K562 (cell line): Measurements from ENCODE around the gene SIRT2. TPM values are rescaled to one million over a fixed set of nuclear protein-coding genes. Genes with fewer than 3 reads are reported as not detected.
A peak's percentile ranks its signal among the peaks of the same experiment; 100 is the strongest.

Experiments used
- ATAC-seq: fragments of 200-7000 bp; cut with Tn5 transposase; 3 replicates; pipeline ENCODE4 v1.9.1; 2020; ENCODE audit warnings: moderate library complexity
- BruUV-seq: library from RNA; stranded (reverse); fragments of 400-500 nt; replicated peaks from 2 replicates; lab custom pipeline; 2021; lab: Mats Ljungman, UMichigan
- CTCF ChIA-PET: fragments of 300-600 bp; formaldehyde crosslinking; extraction: SDS; loops from one replicate; lab custom pipeline; 2021; ENCODE audit warnings: low intra/inter-chr PET ratio; lab: Yijun Ruan, JAX
- POLR2A ChIA-PET: fragments of 300-600, 350-650 bp; sonication (Branson Sonifier 250); formaldehyde crosslinking; extraction: SDS; loops from one replicate; lab custom pipeline; 2021; ENCODE audit warnings: antibody characterized with exemption, inconsistent platforms; lab: Yijun Ruan, JAX
- DNase-seq, 4 experiments: peaks; one replicate each; pipeline versions ENCODE4 v3.0.0 to v3.0.0-alpha.2; 2011 to 2018; ENCODE audit warnings: low spot score in 3 of 4, mixed read lengths in 3 of 4; ENCODE audit errors: extremely low read depth in 1 of 4
- FAIRE-seq: peaks from 2 replicates; lab custom pipeline; 2011; peaks lifted over from hg19 to GRCh38; lab: Jason Lieb, UNC
- H2AFZ ChIP-seq: 2 replicates; pipeline ENCODE4 v1.6.0; 2011; ENCODE audit warnings: low read depth, low read length, control low read depth, inconsistent platforms
- H3K27ac ChIP-seq: fragments of 200-600 bp; 3 replicates; pipeline ENCODE4 v1.8.0; 2011; ENCODE audit warnings: low read depth, mild to moderate bottlenecking, control low read depth, inconsistent platforms, low read length, moderate library complexity, mixed read lengths; ENCODE audit errors: extremely low read depth
- H3K27me3 ChIP-seq, 2 experiments: fragments of 300-600 bp in 1 of 2; 2 replicates in 1 of 2; 3 replicates in 1 of 2; pipeline versions ENCODE4 v1.6.0 to v1.8.0; 2011; ENCODE audit warnings: inconsistent platforms in 2 of 2, low read length in 2 of 2, mild to moderate bottlenecking in 1 of 2, mixed read lengths in 1 of 2, moderate library complexity in 1 of 2; ENCODE audit not compliant: control insufficient read depth in 2 of 2, insufficient read depth in 2 of 2
- H3K36me3 ChIP-seq: fragments of 300-600 bp; 3 replicates; pipeline ENCODE4 v1.8.0; 2011; ENCODE audit warnings: mild to moderate bottlenecking, low read length, inconsistent platforms; ENCODE audit not compliant: control insufficient read depth, insufficient read depth
- H3K4me1 ChIP-seq, 2 experiments: fragments of 200-600 bp in 1 of 2; replicated peaks in 1 of 2; 2 replicates in 1 of 2; 3 replicates in 1 of 2; pipeline versions ENCODE4 v1.5.1 to v1.8.0; 2011; ENCODE audit warnings: inconsistent platforms in 2 of 2, low read length in 2 of 2, mild to moderate bottlenecking in 1 of 2, mixed read lengths in 1 of 2, moderate library complexity in 1 of 2; ENCODE audit not compliant: control insufficient read depth in 2 of 2, insufficient read depth in 2 of 2
- H3K4me2 ChIP-seq: 2 replicates; pipeline ENCODE4 v1.6.1; 2011; ENCODE audit warnings: low read length, control low read depth, inconsistent platforms, mixed read lengths; ENCODE audit not compliant: insufficient read depth
- H3K4me3 ChIP-seq: fragments of 200-600 bp; sonication (generic), shearing (Covaris generic); 2 replicates; pipeline ENCODE4 v1.5.1; 2016; ENCODE audit warnings: control low read depth, inconsistent platforms
- H3K79me2 ChIP-seq: fragments of 200-600 bp; 3 replicates; pipeline ENCODE4 v1.8.0; 2011; ENCODE audit warnings: low read length, inconsistent platforms; ENCODE audit not compliant: control insufficient read depth, insufficient read depth
- H3K9ac ChIP-seq, 2 experiments: 2 replicates each; pipeline versions ENCODE4 v1.6.0 to v1.6.1; 2011; ENCODE audit warnings: low read depth in 2 of 2, low read length in 2 of 2, control low read depth in 1 of 2, inconsistent platforms in 1 of 2, mild to moderate bottlenecking in 1 of 2, mixed read lengths in 1 of 2; ENCODE audit not compliant: insufficient read depth in 1 of 2
- H3K9me1 ChIP-seq: one replicate; pipeline ENCODE4 v1.6.0; 2011; ENCODE audit warnings: inconsistent platforms, mild to moderate bottlenecking, low read length, moderate library complexity; ENCODE audit not compliant: control insufficient read depth, insufficient read depth
- H3K9me3 ChIP-seq: replicated peaks from 2 replicates; pipeline ENCODE4 v1.5.1; 2011; ENCODE audit warnings: low read depth, low read length, inconsistent platforms; ENCODE audit not compliant: control insufficient read depth, insufficient read depth
- H4K20me1 ChIP-seq: replicated peaks from 2 replicates; pipeline ENCODE4 v1.6.1; 2011; ENCODE audit warnings: low read length, inconsistent platforms, mixed read lengths; ENCODE audit not compliant: control insufficient read depth, insufficient read depth
- KDM4B ChIP-seq, 2 experiments: fragments of 450-650 bp in 1 of 2; sonication (generic) in 1 of 2; IDR thresholded peaks; 2 replicates each; pipeline ENCODE4 v1.6.1; 2016 to 2017; ENCODE audit warnings: borderline replicate concordance in 2 of 2, antibody characterized with exemption in 1 of 2, low read depth in 1 of 2, mild to moderate bottlenecking in 1 of 2
- NFXL1 ChIP-seq: fragments of 450-650 bp; formaldehyde crosslinking; IDR thresholded peaks from 2 replicates; pipeline ENCODE4 v1.4.0; 2021; ENCODE audit warnings: mild to moderate bottlenecking
- PTBP1 ChIP-seq: fragments of 200-400 bp; formaldehyde crosslinking; IDR thresholded peaks from 2 replicates; pipeline ENCODE4 v1.6.1; 2017; ENCODE audit warnings: low read depth, low read length
- RREB1 ChIP-seq: fragments of 250-450 bp; sonication (Bioruptor Pico); IDR thresholded peaks from 2 replicates; pipeline ENCODE4 v1.4.0; 2020
- SAFB2 ChIP-seq: fragments of 200-400 bp; formaldehyde crosslinking; IDR thresholded peaks from 2 replicates; pipeline ENCODE4 v1.6.1; 2018; ENCODE audit warnings: borderline replicate concordance, low read length, low read depth, moderate library complexity; ENCODE audit not compliant: severe bottlenecking
- TEAD1 ChIP-seq, 2 experiments: fragments of 450-650 bp in 1 of 2; sonication (generic) in 1 of 2; formaldehyde crosslinking; IDR thresholded peaks; 2 replicates each; pipeline versions ENCODE4 v1.4.0 to v1.8.0; 2020 to 2022; ENCODE audit warnings: mild to moderate bottlenecking in 2 of 2, missing genetic modification reagents in 1 of 2
- ZFP91 ChIP-seq: sonication (generic); formaldehyde crosslinking; IDR thresholded peaks from 2 replicates; pipeline ENCODE4 v1.8.0; 2022; ENCODE audit warnings: mild to moderate bottlenecking, missing genetic modification reagents
- ZNF561 ChIP-seq: fragments of 450-650 bp; formaldehyde crosslinking; conservative IDR thresholded peaks from 2 replicates; pipeline ENCODE4 v1.4.0; 2020; ENCODE audit warnings: mild to moderate bottlenecking, moderate library complexity
- ZSCAN29 ChIP-seq: fragments of 450-650 bp; IDR thresholded peaks from 2 replicates; pipeline ENCODE4 v1.6.1; 2017
- WGBS: fragments of 100-300 bp; shearing (Covaris generic); methylation state at CpG from one replicate; pipeline ENCODE4 v1.1.6; 2016; ENCODE audit warnings: low coverage, mixed read lengths; ENCODE audit not compliant: insufficient coverage; ENCODE audit errors: missing lambda C conversion rate; 5-methylcytosine and 5-hydroxymethylcytosine counted together
- in situ Hi-C: fragments of 300-500 bp; cut with MboI; formaldehyde crosslinking; loops from 4 replicates; pipeline ENCODE4 v1.15.0; 2018; ENCODE audit warnings: inconsistent platforms, mixed read lengths
- intact Hi-C: fragments of 100-400 bp; cut with micrococcal nuclease; formaldehyde crosslinking; loops from 2 replicates; pipeline ENCODE4 v1.14.2; 2022
- polyA plus RNA-seq, 8 experiments: library from polyadenylated mRNA; depleted of rRNA in 4 of 8; stranded (reverse) in 5 of 8; unstranded in 3 of 8; fragments of >200 nt; fragmentation: Nextera tagmentation in 2 of 8; fragmentation: Illumina TruSeq in 1 of 8; extraction: Ambion mirVana in 2 of 8; extraction: Trizol in 1 of 8; gene quantifications; 2 replicates each; pipeline versions ENCODE4 v1.2.1 to v1.2.3, GENCODE V29; 2011 to 2014; ENCODE audit warnings: inconsistent platforms in 1 of 8, missing spikeins in 1 of 8
- total RNA-seq, 7 experiments: library from RNA; depleted of rRNA in 6 of 7; stranded (reverse); fragments of >200 nt in 6 of 7; fragmentation: Illumina TruSeq in 2 of 7; extraction: Trizol in 2 of 7; gene quantifications; 2 replicates each; pipeline versions ENCODE4 v1.2.1 to v1.2.3, GENCODE V29; 2011 to 2021; ENCODE audit warnings: low replicate concordance in 1 of 7

The SIRT2 gene
- total and polyA plus RNA-seq, 9 of the 15 experiments (the other 6 are each of a cell fraction or from before 2014, with no cell fraction given) = 2.3 to 35.2 (median 22.9) TPM

- ChIA-PET POLR2A (interaction anchor here (0.6 to 2.7 kb wide), 8 partner anchors 9 to 319 kb away, joined by 3 to 17 read pairs (median 4); no protein-coding TSS in a partner anchor), CTCF (interaction anchor here (0.6 kb wide), 1 partner anchor 605 kb away, joined by 4 read pairs; no protein-coding TSS in a partner anchor)
- Histone ChIP-seq H3K9ac (peak overlapping the region in 1 of 2 experiments; percentile 41; a peak in 1 of 4 replicates), H2AFZ (peak overlapping the region; percentile 73), H3K27me3 (no peaks in the 10 kb centered on the region), H3K4me1 (peaks cover 27 to 36% of the 10 kb centered on the region in 2 experiments), H3K27ac (peak overlapping the region; percentile 33; the same call in 2 of the 3 replicates), H3K4me2 (peak overlapping the region; percentile 30; the same call in 1 of the 2 replicates), H3K79me2 (no peaks in the 10 kb centered on the region), H3K4me3 (no peak overlapping the region), H4K20me1 (no peaks in the 10 kb centered on the region), H3K36me3 (no peaks in the 10 kb centered on the region), H3K9me3 (no peaks in the 10 kb centered on the region), H3K9me1 (no peaks in the 10 kb centered on the region)
- WGBS = 9% methylated on average over 10 of the region's 10 CpGs
- DNase-seq (peak in 1 of 4 experiments; percentile 77), ATAC-seq (peak; percentile 80), FAIRE-seq (peak; percentile 87)
- in situ Hi-C loops = no loop called here
- intact Hi-C loops = no loop called here
- no TSS peak for BruUV-seq
- no peak for TF ChIP-seq ZFP91
- TF ChIP-seq ZNF561 = no peak
- no peak; a peak in 1 of 4 replicates for TF ChIP-seq TEAD1 (CRISPR knock-in tag; IDR thresholded peaks at IDR 0.05)
- TF ChIP-seq KDM4B (IDR thresholded peaks at IDR 0.05; ENCODE audit: borderline replicate concordance in 2 of 2, low read depth in 1 of 2) = no peak
- no peak for TF ChIP-seq NFXL1 (CRISPR knock-in tag)
- no peak for TF ChIP-seq SAFB2
- no peak for TF ChIP-seq PTBP1
- TF ChIP-seq RREB1 (CRISPR knock-in tag) = no peak
- TF ChIP-seq ZSCAN29 = no peak
These were observed 36.9 kb downstream of the SIRT2 start for GRCh38 chr19:38862321-38863059.
